ENCODE measurements around the gene NRDC.
"Not testable (repeated sequence)": the region's sequence is repeated elsewhere in the genome, so short reads cannot be mapped to it uniquely, and the experiment has no call there.

NRDC gene

DNA sequence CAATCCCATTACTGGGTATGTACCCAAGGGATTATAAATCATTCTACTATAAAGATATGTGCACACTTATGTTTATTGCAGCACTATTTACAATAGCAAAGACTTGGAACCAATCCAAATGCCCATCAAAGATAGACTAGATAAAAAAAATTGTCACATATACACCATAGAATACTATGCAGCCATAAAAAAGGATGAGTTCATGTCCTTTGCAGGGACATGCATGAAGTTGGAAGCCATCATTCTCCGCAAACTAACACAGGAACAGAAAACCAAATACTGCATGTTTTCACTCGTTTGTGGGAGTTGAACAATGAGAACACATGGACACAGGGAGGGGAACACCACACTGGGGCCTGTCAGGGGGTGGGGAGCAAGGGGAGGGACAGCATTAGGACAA, 16.2 kb upstream of the NRDC start:
- not testable (repeated sequence) for H3K4me3 ChIP-seq (ENCODE audit: low read depth, low read length)

- H3K4me3 ChIP-seq (ENCODE audit: low read depth, low read length) = peak overlapping the region; percentile 84
These were observed 265 bp downstream of the NRDC start for GRCh38 chr1:51878308-51878615.

DNA sequence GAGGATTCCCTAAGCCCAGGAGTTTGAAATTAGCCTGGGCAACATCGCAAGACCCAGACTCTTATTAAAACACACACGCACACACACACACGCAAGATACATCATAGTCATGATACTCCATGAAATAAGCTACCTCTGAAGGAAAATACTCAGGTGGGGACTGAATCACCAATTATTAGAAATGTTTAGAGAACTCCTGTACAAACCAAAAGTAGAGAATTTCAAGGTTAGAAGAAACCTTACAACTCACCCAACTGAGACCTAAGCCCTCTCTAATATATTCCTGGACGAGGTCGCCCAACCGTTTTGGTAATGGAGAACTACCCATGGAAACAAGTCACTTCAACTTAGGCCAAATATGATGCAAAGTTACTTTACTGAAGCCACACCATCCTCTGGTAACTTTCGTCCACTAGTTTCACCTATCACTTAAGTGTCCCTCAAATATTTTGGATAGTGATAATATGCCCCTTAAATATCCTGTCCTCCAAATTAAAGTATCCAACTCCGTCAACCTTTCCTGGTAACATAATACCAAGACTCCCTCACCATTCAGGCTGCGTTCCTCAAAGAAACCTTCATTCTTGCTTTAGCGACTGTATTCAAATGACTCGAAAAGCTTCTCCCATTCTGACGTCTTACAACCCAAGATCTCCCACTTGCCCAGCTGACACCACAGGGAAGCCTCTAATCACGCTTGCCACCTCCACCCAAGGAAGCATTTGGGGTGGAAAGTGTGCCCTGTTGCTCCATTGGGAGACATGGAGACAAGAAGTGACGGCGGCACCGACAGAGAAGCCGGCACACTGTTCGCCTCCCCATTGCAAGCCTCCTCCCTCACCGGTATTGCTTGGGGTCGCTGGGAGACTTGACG, 856 bp downstream of the NRDC start:
- H3K4me3 ChIP-seq (ENCODE audit: low read depth, low read length) = peak overlapping the region; percentile 84

DNA sequence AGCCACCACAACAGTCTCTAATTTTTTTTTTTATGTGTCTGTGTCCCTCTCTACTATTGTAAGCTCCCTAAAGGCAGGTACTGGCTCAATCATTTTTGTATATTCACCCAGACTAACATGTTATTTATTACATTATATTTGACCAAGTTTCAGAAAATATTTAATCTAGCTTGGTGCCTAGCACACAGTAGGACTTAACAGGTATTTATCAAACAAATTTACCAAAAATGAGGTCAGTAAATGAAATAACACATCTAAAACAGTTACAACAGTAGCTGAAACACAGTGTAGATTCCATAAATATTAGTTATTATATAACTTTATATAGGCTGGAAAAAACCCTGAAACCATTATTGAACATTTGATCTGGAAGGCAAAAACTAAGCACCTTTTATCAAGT, 2.7 kb downstream of the NRDC start:
- no peak overlapping the region for H3K4me3 ChIP-seq (ENCODE audit: low read depth, low read length)

DNA sequence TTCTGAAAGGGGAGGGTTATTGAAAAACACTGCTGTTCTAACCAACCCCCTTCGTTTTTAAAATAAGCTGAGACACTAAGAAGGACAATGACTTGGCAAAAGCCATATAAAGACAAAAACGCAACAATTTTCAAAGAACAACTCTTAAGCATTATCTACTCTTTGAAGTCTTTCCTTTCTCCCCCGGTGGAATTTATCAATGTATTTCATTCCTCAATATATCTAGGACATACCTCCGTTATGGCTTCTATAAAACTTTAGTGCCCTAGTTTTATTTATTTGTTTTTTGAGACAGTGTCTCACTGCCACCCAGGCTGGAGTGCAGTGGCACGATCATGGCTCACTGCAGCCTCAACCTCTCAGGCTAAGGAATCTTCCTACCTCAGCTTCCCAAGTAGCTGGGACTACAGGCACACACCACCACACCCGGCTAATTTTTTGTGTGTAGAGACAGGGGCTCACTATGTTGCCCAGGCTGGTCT, 3.2 kb downstream of the NRDC start:
- H3K4me3 ChIP-seq (ENCODE audit: low read depth, low read length) = no peak overlapping the region

GRCh38 chr1:51873270-51873669, 5.3 kb downstream of the NRDC start:
- H3K4me3 ChIP-seq (ENCODE audit: low read depth, low read length) = not testable (repeated sequence)

DNA sequence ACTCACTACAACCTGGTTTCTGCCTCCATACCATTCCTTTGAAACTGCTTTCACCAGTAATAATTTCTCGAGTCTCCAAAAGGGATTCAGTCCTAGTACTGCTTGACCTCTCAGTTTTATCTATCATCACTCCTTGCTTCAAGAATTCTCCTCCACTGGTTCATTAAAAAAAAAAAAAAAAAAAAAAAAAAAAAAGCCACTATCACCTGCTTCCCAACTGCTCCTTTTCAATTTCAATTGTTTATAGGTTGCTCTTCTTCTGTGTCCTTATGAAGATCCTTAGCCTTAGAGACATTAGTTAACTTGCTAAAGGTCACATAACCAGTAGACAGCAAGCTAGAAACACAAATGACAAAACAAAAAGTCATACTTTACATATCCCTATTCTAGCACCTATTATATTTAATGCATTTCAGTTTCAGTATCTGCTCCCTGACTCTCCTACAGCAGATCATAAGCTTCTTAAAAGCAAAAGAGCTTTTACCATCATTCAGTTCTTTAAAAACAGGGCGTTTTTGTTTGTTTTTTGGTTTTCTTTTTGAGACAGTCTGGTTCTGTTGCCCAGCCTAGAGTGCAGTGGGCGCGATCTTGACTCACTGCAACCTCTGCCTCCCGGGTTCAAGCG, 7.1 kb downstream of the NRDC start:
- no peak overlapping the region for H3K4me3 ChIP-seq (ENCODE audit: low read depth, low read length)

DNA sequence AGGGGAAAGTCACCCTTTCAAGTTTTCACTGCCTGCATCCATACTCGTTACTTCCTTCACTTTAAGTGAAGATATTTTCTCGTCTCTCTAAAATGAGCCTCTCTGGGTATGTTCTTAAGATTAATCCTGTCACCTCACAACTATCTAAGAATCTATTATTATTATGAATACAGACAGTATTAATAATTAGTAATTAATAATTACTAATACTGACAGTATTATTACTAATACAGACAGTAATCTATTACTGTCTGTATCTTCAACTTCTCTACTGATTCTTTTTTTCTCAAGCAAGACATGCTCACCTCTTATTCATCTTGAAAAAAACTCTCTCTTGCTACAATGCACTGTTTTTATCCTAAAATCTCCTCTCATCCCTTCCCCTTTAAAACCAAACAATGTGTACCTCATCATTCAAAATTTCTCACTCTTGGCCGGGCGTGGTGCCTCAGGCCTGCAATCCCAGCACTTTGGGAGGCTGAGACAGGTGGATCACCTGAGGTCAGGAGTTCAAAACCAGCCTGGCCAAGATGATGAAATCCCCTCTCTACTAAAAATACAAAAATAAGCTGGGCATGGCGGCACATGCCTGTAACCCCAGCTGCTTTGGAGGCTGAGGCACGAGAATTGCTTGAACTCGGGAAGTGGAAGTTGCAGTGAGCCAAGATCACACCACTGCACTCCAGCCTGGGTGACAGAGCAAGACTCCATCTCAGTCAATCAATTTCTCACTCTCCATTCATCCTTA, 7.8 kb downstream of the NRDC start:
- no peak overlapping the region for H3K4me3 ChIP-seq (ENCODE audit: low read depth, low read length)

- no peak overlapping the region for H3K4me3 ChIP-seq (ENCODE audit: low read depth, low read length)
These were observed 10.9 kb downstream of the NRDC start for GRCh38 chr1:51867479-51868232.

- no peak overlapping the region for H3K4me3 ChIP-seq (ENCODE audit: low read depth, low read length)
These were observed 15.1 kb downstream of the NRDC start for GRCh38 chr1:51863384-51863783.

DNA sequence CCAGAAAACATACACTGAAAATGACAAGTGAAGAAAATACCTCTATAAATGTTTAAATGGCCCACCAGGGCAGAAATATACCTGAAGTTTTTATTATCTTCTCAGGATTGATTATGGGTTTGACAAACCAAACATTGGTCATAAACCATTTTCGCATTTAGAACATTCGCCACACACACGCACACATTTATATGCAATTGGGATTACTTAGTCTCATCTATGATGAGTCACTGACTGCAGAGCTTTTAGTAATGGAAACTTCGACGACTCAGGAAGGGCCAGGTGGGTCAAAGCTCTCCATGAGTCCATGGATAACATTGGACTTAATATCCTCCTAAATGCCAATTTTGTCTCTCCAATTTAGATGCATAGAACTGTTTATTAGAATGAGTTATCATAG, 16.9 kb downstream of the NRDC start:
- H3K4me3 ChIP-seq (ENCODE audit: low read depth, low read length) = no peak overlapping the region

- no peak overlapping the region for H3K4me3 ChIP-seq (ENCODE audit: low read depth, low read length)
These were observed 18.8 kb downstream of the NRDC start for GRCh38 chr1:51859735-51860134.

DNA sequence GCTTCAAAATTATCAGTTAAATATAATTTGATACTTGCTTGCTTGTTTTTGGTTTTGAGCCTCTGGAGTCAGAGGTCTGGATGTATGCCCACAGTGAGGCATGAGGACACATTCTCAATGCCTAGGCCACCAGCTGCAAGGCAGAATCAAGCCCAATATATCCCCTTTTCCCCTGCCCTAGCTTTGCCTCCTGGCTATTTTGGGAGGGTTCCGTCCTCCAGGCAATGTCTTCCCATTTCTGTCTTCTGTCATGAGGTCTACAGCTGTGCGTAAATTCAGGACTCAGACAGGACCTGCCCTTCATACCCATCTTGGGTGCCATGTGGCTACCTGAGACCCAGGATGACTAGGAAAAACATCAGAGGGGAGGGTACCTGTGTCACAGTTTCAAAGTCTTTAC, 19.2 kb downstream of the NRDC start:
- H3K4me3 ChIP-seq (ENCODE audit: low read depth, low read length) = no peak overlapping the region

DNA sequence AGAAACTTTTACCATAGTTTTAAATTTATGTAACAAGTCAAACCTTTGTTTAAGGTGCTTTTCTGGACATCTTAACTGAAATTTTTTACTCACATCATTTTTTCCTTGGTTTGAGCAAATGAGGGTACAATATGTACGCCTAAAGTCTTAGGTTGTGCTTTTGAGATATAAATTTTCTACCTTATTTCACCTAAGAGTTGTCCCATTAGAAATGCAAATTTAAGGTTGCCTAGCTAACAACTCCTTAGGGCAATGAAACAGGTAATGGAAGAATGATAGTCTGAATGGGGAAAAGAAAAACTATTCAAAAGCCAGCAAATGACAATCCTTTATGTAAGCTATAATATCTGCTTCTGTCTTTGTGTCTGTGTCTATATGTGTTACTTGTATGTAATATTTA, 19.6 kb downstream of the NRDC start:
- no peak overlapping the region for H3K4me3 ChIP-seq (ENCODE audit: low read depth, low read length)

- no peak overlapping the region for H3K4me3 ChIP-seq (ENCODE audit: low read depth, low read length)
These were observed 21.8 kb downstream of the NRDC start for GRCh38 chr1:51856745-51857144.

DNA sequence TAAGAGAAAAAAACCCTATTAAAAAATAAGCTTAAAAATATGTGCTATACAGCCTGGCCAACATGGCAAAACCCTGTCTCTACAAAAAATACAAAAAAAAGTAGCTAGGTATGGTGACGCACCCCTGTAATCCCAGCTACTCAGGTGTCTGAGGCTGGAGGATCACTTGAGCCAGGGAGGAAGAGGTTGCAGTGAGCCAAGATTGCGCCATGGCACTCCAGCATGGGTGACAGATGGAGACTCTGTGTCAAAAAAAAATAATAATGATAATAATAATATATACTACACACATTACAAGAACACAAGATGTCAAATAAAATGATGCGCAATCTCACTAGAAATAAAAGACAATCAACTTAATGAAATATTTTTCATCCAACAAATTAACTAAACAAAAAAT, 22.9 kb downstream of the NRDC start:
- H3K4me3 ChIP-seq (ENCODE audit: low read depth, low read length) = no peak overlapping the region

- no peak overlapping the region for H3K4me3 ChIP-seq (ENCODE audit: low read depth, low read length)
These were observed 25.2 kb downstream of the NRDC start for GRCh38 chr1:51853360-51853759.

- no peak overlapping the region for H3K4me3 ChIP-seq (ENCODE audit: low read depth, low read length)
These were observed 26.6 kb downstream of the NRDC start for GRCh38 chr1:51851882-51852396.

DNA sequence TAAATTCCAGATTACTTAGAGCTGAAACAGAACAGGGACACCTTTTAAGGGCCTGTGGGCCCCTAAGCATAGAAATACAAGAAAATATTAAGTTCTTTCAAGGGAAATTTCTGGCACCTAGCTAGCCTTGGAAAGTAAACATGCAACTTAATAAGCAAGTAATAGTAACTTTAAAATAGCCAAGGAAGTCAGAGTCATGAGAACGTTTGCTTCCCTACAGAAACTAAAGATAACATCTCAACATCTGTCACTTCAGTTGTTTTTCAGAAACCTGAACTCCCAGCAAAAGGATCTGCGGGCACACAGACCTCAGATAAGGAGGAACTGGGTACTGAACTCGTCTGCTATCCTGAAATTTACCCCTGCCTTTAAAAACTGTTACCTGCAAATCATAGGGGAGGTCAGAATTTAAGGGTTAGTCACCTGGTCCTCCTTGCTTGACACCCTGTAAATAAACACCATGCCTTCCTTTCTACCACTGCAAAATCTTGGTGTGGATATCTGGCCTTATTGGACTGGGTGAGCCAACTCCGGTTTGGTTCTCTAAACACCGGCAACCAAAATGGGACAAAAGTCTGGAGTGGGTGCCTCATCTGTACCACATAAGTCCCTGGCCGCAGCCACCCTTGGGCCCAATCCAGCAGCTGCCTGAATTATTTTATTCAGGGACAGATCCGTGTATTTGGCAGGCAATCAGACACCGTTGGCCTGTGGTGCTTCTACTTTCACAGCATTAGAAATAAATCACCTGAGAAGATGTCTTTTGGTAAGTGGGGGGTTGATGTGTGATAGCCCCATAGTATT, 27.9 kb downstream of the NRDC start:
- H3K4me3 ChIP-seq (ENCODE audit: low read depth, low read length) = no peak overlapping the region

- H3K4me3 ChIP-seq (ENCODE audit: low read depth, low read length) = no peak overlapping the region
These were observed 31.1 kb downstream of the NRDC start for GRCh38 chr1:51847294-51847920.
